Measurements from ENCODE around the gene CTBP2.

The CTBP2 gene

DNA sequence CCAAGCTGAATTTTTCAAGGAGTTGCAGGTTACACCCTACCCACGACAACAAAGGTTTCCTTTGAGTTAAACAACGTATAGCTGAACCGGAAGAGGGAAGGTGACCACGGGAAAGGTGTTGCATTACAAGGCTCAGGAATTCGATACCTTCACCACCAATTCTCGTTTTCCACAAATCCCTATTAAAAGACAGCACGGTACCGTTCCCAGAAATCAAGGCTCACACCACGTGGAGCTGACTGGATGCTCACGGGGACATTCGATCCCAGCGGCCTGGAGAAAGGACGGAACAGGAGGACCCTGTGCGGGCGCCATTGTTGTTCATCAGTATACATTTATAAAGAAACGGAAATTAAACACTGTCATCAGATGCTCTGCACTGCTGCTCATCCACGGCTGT lies 56.4 kb downstream of the CTBP2 start:
- Histone ChIP-seq H3K79me2 (ENCODE audit: insufficient read depth, low read length) (no peaks in the 10 kb centered on the region), H3K36me3 (ENCODE audit: low read length) (no peaks in the 10 kb centered on the region), H3K4me3 (ENCODE audit: insufficient read depth, low read length, poor library complexity, severe bottlenecking) (no peak overlapping the region)

DNA sequence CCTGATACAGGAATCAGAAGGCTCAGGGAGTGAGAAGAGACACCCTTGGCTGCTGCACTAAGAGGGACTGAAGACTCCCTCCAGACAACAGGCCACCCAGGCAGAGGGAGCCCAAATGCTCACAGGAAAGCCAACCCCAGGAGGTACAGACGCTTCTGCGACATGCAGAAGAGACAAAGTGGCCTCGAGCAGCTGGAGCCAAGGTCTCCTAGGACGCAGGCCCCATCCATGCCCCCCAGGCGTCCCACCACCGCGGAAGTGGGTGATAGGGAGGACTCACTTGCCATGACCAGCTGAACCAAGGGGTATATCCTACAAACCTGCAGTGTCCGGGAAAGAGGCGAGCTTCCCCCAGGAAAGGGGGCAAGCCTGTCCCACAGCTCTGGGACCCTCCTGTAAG lies 56.9 kb downstream of the CTBP2 start:
- Histone ChIP-seq H3K27me3 (ENCODE audit: low read length) (no peaks in the 10 kb centered on the region), H3K27ac (ENCODE audit: low read depth, low read length) (no peak overlapping the region), H3K36me3 (ENCODE audit: low read length) (no peaks in the 10 kb centered on the region), H3K4me3 (ENCODE audit: insufficient read depth, low read length, poor library complexity, severe bottlenecking) (no peak overlapping the region), H4K20me1 (ENCODE audit: low read depth, low read length) (no peaks in the 10 kb centered on the region), H3K9ac (ENCODE audit: low read length) (no peak overlapping the region), H3F3A (ENCODE audit: insufficient read depth) (no peaks in the 10 kb centered on the region), H2AFZ (ENCODE audit: low read depth, low read length, severe bottlenecking) (no peak overlapping the region), H3K79me2 (ENCODE audit: insufficient read depth, low read length) (no peaks in the 10 kb centered on the region), H3K9me3 (ENCODE audit: insufficient read depth, low read length) (no peaks in the 10 kb centered on the region), H3K9me2 (replicated peaks; ENCODE audit: insufficient read depth, low read length) (no peaks in the 10 kb centered on the region), H3K4me2 (ENCODE audit: low read depth, low read length, poor library complexity, severe bottlenecking) (no peak overlapping the region)
- TF ChIP-seq, protein P1, sequence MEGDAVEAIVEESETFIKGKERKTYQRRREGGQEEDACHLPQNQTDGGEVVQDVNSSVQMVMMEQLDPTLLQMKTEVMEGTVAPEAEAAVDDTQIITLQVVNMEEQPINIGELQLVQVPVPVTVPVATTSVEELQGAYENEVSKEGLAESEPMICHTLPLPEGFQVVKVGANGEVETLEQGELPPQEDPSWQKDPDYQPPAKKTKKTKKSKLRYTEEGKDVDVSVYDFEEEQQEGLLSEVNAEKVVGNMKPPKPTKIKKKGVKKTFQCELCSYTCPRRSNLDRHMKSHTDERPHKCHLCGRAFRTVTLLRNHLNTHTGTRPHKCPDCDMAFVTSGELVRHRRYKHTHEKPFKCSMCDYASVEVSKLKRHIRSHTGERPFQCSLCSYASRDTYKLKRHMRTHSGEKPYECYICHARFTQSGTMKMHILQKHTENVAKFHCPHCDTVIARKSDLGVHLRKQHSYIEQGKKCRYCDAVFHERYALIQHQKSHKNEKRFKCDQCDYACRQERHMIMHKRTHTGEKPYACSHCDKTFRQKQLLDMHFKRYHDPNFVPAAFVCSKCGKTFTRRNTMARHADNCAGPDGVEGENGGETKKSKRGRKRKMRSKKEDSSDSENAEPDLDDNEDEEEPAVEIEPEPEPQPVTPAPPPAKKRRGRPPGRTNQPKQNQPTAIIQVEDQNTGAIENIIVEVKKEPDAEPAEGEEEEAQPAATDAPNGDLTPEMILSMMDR (IDR thresholded peaks at IDR 0.05; ENCODE audit: insufficient read depth, low read length, poor library complexity, severe bottlenecking) = no peak
- no peak for TF ChIP-seq EZH2phosphoT487 (conservative IDR thresholded peaks at IDR 0.05; ENCODE audit: low read length)

More for the DNA sequence above, 56.4 kb downstream of the CTBP2 start:
- no peaks in the 10 kb centered on the region for H3K9me2 ChIP-seq (replicated peaks; ENCODE audit: insufficient read depth, low read length)
- no peak overlapping the region for H2AFZ ChIP-seq (ENCODE audit: low read depth, low read length, severe bottlenecking)
- H4K20me1 ChIP-seq (ENCODE audit: low read depth, low read length) = no peaks in the 10 kb centered on the region
- no peak overlapping the region for H3K4me2 ChIP-seq (ENCODE audit: low read depth, low read length, poor library complexity, severe bottlenecking)
- no peaks in the 10 kb centered on the region for H3K27me3 ChIP-seq (ENCODE audit: low read length)
- H3F3A ChIP-seq (ENCODE audit: insufficient read depth) = no peaks in the 10 kb centered on the region
- H3K9ac ChIP-seq (ENCODE audit: low read length) = no peak overlapping the region
- no peak for TF ChIP-seq EZH2phosphoT487 (conservative IDR thresholded peaks at IDR 0.05; ENCODE audit: low read length)
- H3K27ac ChIP-seq (ENCODE audit: low read depth, low read length) = no peak overlapping the region
- H3K9me3 ChIP-seq (ENCODE audit: insufficient read depth, low read length) = no peaks in the 10 kb centered on the region

DNA sequence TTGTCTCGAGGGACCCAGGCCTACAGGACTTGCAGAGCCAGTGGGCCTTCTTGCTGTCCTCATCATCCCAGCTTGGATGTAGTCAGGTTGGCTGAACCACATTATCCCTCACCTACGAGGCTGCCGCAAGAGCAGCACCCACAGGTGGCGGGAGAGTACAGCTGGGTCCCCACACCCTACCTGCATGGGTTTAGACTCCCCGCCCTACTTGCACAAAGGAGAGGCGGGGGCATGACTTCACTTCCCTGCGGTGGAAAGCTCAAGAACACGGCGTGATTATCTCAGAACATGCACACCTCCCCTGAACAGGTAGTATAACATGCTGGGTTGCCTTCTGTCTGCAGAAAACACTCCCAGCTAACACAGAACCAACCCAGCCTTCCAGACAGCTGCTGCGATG lies 57.5 kb downstream of the CTBP2 start:
- no peaks in the 10 kb centered on the region for H3K27me3 ChIP-seq (ENCODE audit: low read length)
- no peak overlapping the region for H3K27ac ChIP-seq (ENCODE audit: low read depth, low read length)
- no peaks in the 10 kb centered on the region for H3K79me2 ChIP-seq (ENCODE audit: insufficient read depth, low read length)
- TF ChIP-seq, protein P1 (IDR thresholded peaks at IDR 0.05; ENCODE audit: insufficient read depth, low read length, poor library complexity, severe bottlenecking) = no peak
- no peak for TF ChIP-seq EZH2phosphoT487 (conservative IDR thresholded peaks at IDR 0.05; ENCODE audit: low read length)
- H3K9me2 ChIP-seq (replicated peaks; ENCODE audit: insufficient read depth, low read length) = no peaks in the 10 kb centered on the region
- H3F3A ChIP-seq (ENCODE audit: insufficient read depth) = no peaks in the 10 kb centered on the region
- no peaks in the 10 kb centered on the region for H3K9me3 ChIP-seq (ENCODE audit: insufficient read depth, low read length)
- no peak overlapping the region for H2AFZ ChIP-seq (ENCODE audit: low read depth, low read length, severe bottlenecking)
- H3K9ac ChIP-seq (ENCODE audit: low read length) = no peak overlapping the region
- H4K20me1 ChIP-seq (ENCODE audit: low read depth, low read length) = no peaks in the 10 kb centered on the region
- no peak overlapping the region for H3K4me2 ChIP-seq (ENCODE audit: low read depth, low read length, poor library complexity, severe bottlenecking)
- no peaks in the 10 kb centered on the region for H3K36me3 ChIP-seq (ENCODE audit: low read length)
- H3K4me3 ChIP-seq (ENCODE audit: insufficient read depth, low read length, poor library complexity, severe bottlenecking) = no peak overlapping the region

DNA sequence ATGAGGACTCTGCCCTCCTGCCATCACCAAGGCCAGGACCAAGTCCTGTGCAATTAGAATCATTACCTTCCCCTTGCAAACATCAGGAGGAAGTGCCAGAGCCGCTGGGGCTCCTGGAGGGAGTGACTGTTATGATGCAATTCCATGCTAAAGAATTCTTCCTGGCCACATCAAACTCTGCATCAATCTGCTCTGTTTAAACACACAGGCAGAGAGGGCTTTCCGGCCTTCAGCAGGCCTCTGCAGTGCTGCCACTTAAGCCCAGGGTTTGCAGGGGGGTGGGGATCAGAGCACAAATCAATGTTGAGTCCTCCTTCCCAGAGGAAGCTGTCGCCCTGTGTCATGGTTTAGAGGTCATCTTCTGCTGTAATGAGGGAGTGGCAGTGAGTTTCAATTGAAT lies 58.1 kb downstream of the CTBP2 start:
- Histone ChIP-seq H3K36me3 (ENCODE audit: low read length) (no peaks in the 10 kb centered on the region), H3K27me3 (ENCODE audit: low read length) (no peaks in the 10 kb centered on the region), H3F3A (ENCODE audit: insufficient read depth) (no peaks in the 10 kb centered on the region), H4K20me1 (ENCODE audit: low read depth, low read length) (no peaks in the 10 kb centered on the region), H3K9ac (ENCODE audit: low read length) (no peak overlapping the region), H2AFZ (ENCODE audit: low read depth, low read length, severe bottlenecking) (no peak overlapping the region), H3K9me2 (replicated peaks; ENCODE audit: insufficient read depth, low read length) (no peaks in the 10 kb centered on the region), H3K79me2 (ENCODE audit: insufficient read depth, low read length) (no peaks in the 10 kb centered on the region), H3K4me2 (ENCODE audit: low read depth, low read length, poor library complexity, severe bottlenecking) (no peak overlapping the region), H3K27ac (ENCODE audit: low read depth, low read length) (no peak overlapping the region), H3K9me3 (ENCODE audit: insufficient read depth, low read length) (no peaks in the 10 kb centered on the region), H3K4me3 (ENCODE audit: insufficient read depth, low read length, poor library complexity, severe bottlenecking) (no peak overlapping the region)
- TF ChIP-seq EZH2phosphoT487 (conservative IDR thresholded peaks at IDR 0.05; ENCODE audit: low read length) = no peak
- TF ChIP-seq, protein P1 (IDR thresholded peaks at IDR 0.05; ENCODE audit: insufficient read depth, low read length, poor library complexity, severe bottlenecking) = no peak
